ENCODE data around the gene LPAR3.
"Not testable (repeated sequence)": the region's sequence is repeated elsewhere in the genome, so short reads cannot be mapped to it uniquely, and the experiment has no call there.

Gene LPAR3, protein sequence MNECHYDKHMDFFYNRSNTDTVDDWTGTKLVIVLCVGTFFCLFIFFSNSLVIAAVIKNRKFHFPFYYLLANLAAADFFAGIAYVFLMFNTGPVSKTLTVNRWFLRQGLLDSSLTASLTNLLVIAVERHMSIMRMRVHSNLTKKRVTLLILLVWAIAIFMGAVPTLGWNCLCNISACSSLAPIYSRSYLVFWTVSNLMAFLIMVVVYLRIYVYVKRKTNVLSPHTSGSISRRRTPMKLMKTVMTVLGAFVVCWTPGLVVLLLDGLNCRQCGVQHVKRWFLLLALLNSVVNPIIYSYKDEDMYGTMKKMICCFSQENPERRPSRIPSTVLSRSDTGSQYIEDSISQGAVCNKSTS

DNA sequence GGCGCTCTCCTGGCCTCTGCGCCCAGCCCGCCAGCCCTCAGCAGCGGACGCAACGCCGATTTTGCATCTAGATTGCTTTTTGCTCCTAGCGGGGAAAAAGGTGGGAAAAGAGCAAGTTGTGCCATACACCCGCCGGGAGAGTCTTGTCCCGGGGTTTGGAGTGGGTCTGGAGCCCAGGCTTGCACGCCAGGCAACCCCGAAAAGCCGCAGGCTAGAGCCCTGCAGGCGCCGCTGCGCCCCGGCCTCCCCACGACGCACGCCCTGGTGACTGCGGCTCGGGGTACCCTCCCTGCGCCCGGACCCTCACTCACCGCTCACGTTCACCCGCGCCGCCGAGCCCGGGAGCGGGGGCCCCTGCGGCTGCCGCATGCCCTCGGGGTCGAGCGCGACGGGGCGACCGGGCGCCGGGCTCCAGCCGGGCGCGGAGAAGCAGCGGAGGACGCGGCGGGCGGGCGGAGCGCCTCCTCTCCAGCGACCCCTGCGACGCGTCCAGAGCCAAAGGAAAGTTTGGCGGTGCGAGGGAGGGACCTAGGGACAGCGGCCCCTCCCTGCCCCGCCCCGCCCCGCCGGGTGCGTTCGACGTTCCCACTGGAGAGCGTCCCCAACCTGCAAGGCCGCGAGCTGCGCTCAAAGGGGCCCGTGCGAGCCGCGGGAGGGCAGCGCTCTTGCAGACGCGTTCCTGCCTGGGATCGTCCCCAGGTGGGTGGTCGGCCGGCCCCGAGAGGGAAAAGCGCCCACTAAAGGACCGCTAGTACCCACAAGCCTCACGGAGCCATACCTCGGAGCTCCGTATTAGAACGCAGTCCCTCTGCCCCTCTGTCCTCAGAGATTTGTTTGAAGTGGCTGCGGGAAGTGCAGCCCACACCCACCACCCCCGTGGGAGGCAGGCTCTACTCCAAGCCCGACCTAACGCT is at the start of gene LPAR3:
Gene LPAR3 (minus strand): TSS at position 502 of the 914 bp plus-strand sequence. CDS start 27,086 bp downstream, outside the sequence.
- peak; percentile 57 for DNase-seq

DNA sequence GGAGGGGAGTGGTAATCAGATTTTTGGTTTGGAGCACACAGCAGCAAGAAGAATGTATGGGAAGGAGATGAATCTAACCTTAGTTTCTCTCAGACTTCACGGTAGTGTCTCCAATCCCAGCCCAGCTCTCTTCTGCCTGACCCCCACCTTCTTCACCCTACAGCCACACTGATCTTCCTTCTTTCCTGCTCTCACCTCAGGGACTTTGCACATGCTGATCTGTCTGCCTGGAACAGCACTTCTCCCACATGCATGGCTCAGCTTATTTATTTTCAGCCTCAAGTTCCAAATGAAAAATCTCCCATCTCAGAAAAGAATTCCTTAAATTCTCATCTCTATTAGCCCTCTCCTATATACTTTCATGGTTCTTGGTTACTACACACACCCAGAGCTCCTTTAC is 48.8 kb upstream of the LPAR3 start:
- no peak for DNase-seq

DNA sequence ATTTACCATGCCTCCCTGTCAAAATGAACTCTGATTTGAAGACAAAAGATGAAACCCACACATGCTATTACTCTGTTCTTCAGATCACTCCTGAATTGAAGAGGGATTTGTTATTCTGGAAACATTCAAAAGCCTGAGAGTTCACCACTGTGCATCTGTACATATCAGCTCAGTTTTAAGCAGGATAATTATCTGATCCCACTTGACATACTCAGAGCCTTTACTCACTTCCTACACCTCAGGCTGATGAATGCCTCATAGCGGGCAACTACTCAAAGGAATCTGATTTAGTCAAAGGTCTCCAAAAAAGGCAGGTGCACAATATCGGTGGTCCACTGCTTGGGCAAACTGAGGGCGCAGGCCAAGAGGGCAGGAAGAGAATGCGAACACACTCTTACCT is 47.5 kb upstream of the LPAR3 start:
- no peak for DNase-seq

DNA sequence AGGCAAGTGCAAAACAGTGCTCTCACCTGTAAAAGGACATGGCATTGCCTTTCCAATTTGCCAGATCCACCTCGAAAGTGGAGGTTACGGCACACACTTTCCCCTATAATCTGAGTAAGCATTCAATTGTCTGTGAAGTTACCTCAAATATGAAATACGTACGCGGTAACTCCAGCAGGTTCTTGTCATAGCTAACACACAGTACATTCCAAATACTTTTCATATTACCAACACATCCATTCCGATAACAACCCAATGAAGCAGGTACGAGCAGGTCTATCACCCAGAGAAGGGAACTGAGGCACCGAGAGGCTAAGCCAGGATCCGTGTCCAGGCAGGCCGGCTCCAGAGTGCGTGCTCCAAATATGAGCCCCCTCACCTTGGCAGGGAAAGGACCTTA is 46.8 kb upstream of the LPAR3 start:
- DNase-seq: no peak

DNA sequence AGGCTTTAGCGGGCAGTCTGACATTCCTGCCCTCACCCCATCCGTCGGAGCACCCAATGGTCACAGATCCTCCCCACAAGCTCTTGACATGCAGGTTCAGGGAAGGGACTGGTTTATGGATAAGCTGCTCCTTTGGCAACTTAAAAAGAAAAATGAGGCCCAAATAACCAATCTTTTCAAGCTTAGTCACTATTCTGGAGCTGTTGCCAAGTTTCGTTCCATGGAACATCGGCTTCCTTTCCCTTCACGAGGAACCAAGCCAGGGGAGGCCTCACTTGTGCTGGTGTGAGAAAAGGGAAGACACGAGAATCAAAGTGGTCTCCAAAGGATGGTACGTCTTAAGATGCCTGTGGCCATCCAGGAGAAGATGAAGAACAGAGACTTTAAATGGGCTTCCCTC is 46.1 kb upstream of the LPAR3 start:
- no peak for DNase-seq

DNA sequence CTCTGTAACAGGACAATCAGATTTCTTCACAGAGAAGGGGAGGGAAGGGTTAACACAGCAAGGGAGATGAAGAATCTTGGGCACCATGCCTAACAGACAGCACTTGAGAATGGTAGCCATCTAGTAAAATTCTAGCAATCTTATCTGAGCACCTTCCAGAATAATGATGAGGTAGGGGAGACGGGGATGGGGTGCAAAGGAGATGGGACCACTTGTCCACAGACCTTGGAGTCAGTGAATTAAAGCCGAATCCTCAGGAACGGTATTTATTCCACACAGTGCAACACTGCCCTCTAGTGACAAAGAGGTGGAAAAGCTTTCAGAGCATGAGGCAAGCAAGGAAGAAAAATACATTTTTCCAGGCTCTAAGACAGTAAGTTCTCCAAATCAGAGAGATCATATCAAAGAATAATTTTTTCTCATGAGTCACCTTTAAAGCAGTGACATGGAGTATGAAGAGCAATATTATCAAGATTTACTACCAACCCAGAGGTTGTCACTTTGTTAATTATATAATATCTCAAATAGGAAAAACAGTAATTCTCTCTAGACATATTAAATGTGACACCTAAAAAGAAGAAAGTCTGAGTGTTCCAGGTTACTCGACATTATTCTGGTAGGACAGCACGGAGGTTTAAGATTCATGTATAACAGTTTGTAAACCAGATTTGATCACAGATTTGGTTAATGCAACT is 43.3 kb upstream of the LPAR3 start:
- peak; percentile 82 for DNase-seq

DNA sequence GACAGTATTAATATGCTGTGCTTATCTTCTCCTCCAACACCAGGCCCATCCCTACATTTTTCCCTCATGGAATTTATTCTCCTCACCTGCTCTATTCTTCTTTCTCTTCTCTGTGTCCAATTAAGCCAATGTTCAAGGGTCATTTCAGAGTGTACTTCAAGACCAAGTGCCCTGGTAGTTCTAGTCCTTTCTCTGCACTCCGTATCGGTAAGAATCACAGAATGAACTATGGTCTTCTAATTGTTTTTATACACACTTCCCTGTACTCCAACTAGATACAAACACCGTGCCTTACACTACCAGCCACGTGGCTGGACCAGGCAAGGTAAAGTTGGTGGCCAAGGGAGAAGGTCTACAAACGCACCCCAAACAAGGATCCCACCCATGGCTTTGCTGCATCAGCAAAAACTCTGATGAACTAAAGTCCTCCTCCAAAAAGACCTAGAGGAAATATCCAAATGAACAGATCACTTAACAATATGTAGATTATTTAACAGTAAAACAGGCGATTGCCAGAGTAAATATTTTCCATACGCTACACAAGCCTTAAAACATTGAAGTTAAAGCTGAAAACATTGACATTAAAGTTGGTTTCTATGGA is 40.1 kb upstream of the LPAR3 start:
- no peak for DNase-seq

DNA sequence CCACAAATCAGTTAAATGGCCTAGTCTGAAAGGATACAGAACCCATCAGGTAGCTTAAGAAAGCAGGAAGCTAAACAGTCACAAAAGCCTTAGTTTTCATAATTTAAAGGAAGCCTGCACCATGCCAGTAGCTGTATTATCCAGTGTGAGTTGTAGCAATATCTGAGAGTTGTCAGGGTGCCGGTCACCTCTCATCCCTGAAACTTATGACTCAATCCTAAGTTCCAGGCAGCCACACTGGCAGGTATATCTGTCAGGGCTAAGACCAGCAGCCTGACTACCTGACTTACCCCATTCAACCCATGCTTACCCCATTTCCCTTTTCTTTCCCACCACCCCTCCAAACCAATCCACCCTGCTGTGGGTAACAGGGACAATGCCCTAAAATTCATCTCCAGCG is 37.8 kb upstream of the LPAR3 start:
- DNase-seq: no peak

DNA sequence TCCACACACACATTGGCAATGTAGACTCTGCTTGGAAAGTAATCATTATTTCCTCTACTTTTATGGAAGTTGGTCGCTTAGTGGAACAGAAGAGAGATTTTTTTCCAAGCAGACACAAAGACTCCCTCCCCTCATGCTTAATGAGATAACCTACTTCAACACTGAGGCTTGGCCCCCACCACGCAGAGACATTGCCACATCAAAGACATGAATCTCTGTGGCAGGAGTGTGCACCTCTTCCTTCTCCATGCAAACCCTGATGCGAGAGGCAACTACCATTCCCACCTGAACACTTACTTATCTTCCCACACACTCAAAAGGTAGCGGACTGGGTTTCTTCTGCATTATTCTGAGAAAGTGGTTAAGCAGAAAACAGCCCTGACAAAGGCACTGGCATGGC is 37.3 kb upstream of the LPAR3 start:
- no peak for DNase-seq

DNA sequence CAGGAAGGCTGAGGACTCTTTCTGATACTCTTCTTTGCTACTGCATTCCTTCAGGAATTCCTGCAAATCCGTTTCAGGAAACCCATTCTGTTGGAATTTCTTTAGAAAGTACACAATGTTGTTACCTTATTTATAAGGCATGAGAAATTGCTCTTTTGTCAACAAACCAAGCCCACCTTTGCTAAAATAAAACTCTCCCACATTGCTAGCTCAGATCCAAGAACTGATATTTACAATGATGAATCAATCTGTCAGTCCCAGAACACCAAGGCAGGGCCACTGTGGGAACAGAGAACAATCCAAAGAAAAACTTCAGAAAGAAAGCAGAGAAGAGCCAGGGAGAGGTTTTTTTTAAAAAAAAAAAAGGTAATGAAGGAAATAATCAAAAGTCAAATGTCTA is 36.6 kb upstream of the LPAR3 start:
- DNase-seq: no peak

DNA sequence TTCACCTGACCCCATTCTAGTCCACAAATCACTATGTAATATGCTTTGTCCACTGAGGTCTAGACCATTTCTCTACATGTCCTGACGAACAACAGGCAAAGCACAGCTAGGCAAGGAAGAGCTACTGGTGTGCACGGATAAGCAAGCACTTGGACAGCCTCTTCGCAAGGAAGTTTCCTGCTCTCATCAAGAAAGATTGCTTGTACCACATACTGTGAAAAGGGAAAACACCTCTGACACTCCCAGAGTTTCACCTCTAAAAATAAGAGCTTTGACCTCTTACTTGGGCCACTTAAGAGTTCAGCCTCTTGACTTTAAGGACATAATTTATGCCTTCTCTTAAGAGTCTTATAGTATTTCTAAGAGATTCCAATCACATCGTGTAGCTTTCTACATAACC is 36.0 kb upstream of the LPAR3 start:
- DNase-seq: no peak

DNA sequence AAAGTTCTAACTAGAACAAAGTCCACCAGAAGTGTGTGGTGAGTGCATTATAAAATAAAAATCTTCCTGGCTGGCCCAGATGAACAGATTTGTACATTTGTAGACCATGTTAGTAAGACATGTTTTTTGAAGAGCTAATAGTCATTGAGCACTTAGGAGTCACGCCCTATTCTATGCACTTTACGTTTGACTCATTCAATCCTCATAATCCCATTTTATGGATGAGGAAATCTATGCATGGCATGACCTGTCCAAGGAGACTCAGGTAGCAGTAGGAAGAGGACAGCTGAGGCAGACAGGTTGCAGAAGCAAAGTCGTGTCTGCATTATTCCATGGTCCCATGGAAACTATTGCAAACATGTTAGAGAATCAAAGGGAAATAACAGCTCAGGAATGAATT is 30.3 kb upstream of the LPAR3 start:
- DNase-seq: no peak

DNA sequence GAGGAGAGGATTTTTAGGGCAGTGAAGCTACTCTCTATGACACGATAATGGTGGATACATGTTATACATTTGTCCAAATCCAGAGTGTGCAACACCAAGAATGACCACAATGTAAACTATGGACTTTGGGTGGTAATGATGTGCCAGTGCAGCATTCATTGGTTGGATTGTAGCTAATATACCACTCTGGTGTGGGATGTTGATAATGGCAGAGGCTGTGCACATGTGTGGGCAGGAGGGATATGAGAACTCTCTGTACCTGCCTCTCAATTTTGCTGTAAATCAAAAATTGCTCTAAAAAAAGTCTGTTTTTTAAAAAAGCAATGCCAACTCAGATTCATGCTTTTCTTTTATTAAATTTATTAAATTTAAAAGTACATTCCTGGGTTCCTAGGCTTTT is 27.2 kb upstream of the LPAR3 start:
- DNase-seq: no peak

DNA sequence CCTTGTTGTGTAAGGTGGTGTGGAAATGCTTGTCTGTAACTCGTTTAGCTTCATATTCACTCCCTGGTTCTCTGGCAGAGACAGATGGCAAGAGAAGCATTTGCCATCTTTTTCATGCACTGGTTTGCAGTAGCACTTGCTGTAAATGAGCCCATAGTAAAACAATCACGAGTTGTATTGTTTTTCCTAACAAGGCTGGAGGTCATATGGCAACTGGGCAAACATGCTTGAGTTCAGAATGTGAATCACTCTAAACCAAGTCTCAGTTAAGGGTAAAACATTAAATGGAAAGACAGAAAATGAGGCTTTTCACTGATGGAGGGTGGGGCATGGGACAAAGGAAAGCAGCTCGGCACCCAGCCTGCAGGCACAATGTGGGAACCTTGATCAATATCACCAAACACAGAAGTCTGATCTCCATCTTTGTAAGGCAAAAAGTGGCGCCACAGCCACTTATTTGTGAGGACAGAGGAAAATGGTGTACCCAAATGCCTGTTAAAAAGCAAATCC is 26.5 kb upstream of the LPAR3 start:
- DNase-seq: no peak

DNA sequence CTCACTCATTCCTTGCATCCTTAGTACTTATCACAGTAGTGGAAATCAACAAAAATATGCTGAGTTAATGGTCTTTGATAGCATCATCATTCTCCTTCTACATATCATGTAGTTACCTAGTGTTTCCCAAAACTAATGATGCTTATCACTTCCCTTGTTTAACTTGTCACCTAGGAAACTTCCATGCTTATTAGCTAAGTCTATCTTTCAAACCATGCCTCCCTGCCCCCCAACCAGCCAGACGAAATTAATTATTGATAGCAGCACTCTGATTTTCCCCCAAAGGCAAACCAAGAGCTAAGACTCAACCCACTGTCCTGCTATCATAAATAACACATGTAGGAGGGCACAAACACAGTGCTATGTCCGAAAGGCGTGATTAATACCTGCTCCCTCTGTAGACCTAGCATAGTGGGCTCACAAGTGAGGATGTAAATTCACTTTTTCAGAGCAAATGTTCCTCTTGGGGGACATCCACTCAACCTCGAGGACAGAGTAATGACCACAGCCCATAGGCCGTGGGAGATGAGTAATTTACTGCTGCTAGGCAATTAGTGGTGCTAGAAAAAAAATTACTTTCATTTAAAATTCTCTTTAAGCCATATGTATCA is 25.8 kb upstream of the LPAR3 start:
- no peak for DNase-seq

DNA sequence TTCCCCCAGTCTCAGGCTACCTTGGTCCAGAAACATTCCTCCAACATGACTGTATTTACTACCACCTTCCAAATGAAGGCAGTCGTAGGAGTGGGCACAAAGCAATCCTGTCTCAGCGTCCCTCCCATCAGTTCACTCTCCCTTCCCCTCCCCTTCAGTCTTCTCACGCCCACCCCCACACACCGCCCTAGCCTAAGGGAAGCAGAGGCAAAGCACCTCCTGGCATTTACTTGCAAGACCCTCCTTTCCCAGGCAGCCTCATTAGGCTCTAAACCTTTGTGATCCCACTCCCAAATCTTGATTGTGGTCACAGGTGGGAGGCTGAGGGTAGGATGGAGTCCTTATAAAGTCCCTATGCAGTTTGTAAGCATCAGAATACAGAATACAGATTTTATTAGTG is 23.9 kb upstream of the LPAR3 start:
- no peak for DNase-seq

DNA sequence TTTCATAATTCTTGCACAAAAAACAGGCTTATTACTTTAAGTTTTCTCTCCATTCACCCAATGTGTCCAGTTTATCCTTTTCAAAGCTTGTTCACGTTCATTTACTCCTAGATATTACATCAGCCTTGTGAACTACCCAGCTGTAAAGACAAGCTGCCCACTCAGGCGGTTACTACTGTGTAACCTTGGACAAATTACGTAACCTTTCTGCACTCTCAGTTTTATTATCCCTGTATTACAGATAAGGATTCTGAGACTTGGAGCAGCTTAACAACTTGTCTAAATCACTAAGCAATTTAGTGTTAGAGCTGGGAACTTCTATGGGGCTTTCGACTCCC is 20.5 kb upstream of the LPAR3 start:
- peak; percentile 18 for DNase-seq

DNA sequence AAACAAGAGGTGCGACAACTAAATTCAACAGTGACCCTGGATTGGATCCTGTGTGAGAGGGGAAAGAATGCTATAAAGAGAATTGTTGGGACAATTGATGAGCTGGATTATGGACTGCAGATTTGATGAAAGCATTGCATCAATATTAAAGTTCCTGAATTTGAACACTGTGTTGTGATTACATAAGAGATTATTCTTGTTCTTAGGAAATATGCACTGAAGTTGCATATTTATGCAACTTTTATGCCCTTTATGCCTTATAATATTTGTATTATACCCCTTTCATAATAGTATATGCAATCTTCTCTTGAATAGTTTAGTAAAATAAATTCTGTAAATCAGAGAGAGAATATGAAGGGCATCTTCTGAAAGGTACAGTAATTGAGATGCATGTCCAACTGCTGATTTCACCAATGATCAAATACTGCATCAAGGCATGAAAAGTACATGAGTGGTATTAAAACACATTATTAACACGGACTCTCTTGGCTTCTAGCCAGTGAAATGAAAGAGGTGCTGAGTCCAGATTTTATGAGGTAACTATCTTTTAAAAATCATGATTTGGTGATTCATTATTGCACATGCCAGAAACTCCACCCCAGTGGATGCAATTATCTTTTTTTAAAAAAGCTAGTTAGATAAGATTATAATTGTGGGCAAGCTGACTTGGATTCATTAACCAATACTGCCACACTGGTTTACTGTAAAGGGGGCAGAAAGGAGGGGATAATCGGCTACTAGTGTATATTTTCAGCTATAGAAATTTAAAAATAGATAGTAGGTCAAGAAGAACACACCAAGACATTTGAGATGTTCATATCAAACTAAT is 19.9 kb upstream of the LPAR3 start:
- no peak for DNase-seq

DNA sequence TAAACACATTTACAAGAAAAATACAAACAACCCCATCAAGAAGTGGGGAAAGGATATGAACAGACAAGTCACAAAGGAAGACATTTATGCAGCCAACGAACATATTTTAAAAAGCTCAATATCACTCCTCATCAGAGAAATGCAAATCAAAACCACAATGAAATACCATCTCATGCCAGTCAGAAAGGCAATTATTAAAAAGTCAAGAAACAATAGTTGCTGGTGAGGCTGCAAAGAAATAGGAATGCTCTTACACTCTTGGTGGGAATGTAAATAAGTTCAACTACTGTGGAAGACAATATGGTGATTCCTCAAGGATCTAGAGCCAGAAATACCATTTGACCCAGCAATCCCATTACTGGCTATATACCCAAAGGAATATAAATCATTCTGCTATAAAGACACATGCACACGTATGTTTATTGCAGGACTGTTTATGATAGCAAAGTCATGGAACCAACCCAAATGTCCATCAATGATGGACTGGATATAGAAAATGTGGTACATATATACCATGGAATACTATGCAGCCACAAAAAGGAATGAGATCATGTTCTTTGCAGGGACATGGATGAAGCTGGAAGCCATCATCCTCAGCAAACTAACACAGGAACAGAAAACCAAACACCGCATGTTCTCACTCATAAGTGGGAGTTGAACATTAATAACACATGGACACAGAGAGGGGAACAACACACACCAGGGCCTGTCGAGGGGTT is 15.9 kb upstream of the LPAR3 start:
- not testable (repeated sequence) for DNase-seq

DNA sequence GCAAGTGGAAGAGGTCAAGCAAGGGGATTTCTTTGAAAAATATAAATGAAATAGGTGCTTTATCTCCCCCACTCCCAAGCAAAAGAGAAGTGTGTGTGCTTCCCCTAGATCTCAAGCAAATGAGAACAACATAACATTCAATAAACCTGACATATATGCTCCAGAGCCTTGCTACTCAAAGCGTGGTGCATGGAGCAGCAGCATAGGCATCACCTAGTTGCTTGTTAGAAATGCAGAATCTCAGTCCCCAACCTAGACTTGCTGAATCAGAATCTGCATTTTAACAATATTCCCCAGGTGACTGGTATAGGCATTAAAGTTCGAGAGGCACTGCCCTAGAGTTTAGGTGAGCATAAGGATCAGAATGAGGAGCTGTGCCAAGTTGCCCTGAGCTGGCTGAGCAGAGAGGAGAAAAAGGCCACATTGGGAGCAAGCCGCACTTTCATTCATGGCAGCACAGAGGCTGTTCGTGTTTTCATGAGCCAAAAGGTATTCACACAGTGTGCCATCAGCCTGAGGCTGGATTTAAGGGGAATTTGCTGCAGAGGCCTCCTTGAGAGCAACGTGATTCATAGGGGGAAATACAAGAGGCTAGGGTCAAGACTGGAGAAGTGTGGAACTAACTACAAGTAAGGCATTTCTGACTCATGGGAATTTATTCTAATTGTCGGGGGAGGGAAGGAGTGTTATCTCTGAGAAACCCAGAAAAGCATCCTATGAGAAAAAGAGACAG is 14.3 kb upstream of the LPAR3 start:
- no peak for DNase-seq
